OCI-LY3 (cell line): ENCODE results near the gene MTHFD1L.

Experiments used
- H2AFZ ChIP-seq: fragments of 200-600, 300-600 bp; shearing (Covaris generic); 2 replicates; pipeline ENCODE4 v1.6.0; 2014; ENCODE audit warnings: antibody characterized with exemption, low read depth, low read length
- H3K27ac ChIP-seq: fragments of 200-600, 300-600 bp; sonication (generic); 2 replicates; pipeline ENCODE4 v1.5.1; 2014; ENCODE audit warnings: mild to moderate bottlenecking, low read length, moderate library complexity, mixed read lengths
- H3K27me3 ChIP-seq: fragments of 200-600, 300-600 bp; sonication (generic); 2 replicates; pipeline ENCODE4 v1.6.1; 2014; ENCODE audit warnings: low read depth, low read length, mixed read lengths
- H3K36me3 ChIP-seq: fragments of 200-600, 300-600 bp; sonication (generic); replicated peaks from 2 replicates; pipeline ENCODE3; 2014; ENCODE audit warnings: low read depth, low read length, mixed read lengths
- H3K4me1 ChIP-seq: fragments of 300-600, 200-600 bp; sonication (generic); 2 replicates; pipeline ENCODE4 v1.6.1; 2014; ENCODE audit warnings: low read length, mixed read lengths
- H3K4me2 ChIP-seq: fragments of 200-600, 300-600 bp; sonication (generic); 2 replicates; pipeline ENCODE4 v1.6.1; 2014; ENCODE audit warnings: low read length, mixed read lengths
- H3K4me3 ChIP-seq: fragments of 300-600, 200-600 bp; sonication (generic); 2 replicates; pipeline ENCODE4 v1.5.1; 2014; ENCODE audit warnings: antibody characterized with exemption, mild to moderate bottlenecking, low read length, moderate library complexity
- H3K79me2 ChIP-seq: fragments of 300-600, 200-600 bp; shearing (Covaris generic); 2 replicates; pipeline ENCODE4 v1.6.1; 2014; ENCODE audit warnings: mild to moderate bottlenecking, low read length, mixed read lengths
- H3K9ac ChIP-seq: fragments of 300-600, 200-600 bp; shearing (Covaris generic); 2 replicates; pipeline ENCODE4 v1.6.0; 2014; ENCODE audit warnings: mild to moderate bottlenecking, low read length, moderate library complexity
- H3K9me3 ChIP-seq: fragments of 200-600, 300-600 bp; shearing (Covaris generic); 2 replicates; pipeline ENCODE4 v1.6.1; 2014; ENCODE audit warnings: low read length, mixed read lengths; ENCODE audit not compliant: insufficient read depth
- H4K20me1 ChIP-seq: fragments of 200-600, 300-600 bp; sonication (generic); 2 replicates; pipeline ENCODE4 v1.6.1; 2016; ENCODE audit warnings: low read length, mixed read lengths; ENCODE audit not compliant: insufficient read depth
- CTCF ChIP-seq: fragments of 200-600, 300-600 bp; sonication (generic); IDR thresholded peaks from 2 replicates; pipeline ENCODE4 v1.5.1; 2014; ENCODE audit warnings: antibody characterized with exemption, low read length, low read depth
- EZH2phosphoT487 ChIP-seq: fragments of 200-600 bp; shearing (Covaris generic); IDR thresholded peaks from 2 replicates; pipeline ENCODE4 v1.6.1; 2018; ENCODE audit warnings: antibody characterized with exemption, mixed run types, low read depth

The MTHFD1L gene

GRCh38 chr6:150919938-150920337 lies 54.4 kb downstream of the MTHFD1L start:
- Histone ChIP-seq H3K27me3 (no peaks in the 10 kb centered on the region), H3K36me3 (peaks cover 3% of the 10 kb centered on the region), H3K4me1 (no peaks in the 10 kb centered on the region), H2AFZ (no peak overlapping the region), H3K4me2 (no peak overlapping the region), H4K20me1 (no peaks in the 10 kb centered on the region), H3K79me2 (no peaks in the 10 kb centered on the region), H3K9ac (no peak overlapping the region), H3K27ac (no peak overlapping the region), H3K9me3 (no peaks in the 10 kb centered on the region), H3K4me3 (no peak overlapping the region)
- TF ChIP-seq CTCF (no peak), EZH2phosphoT487 (no peak)

- Histone ChIP-seq H3K9me3 (no peaks in the 10 kb centered on the region), H4K20me1 (no peaks in the 10 kb centered on the region), H3K4me2 (no peak overlapping the region), H3K79me2 (no peaks in the 10 kb centered on the region), H2AFZ (no peak overlapping the region), H3K27me3 (no peaks in the 10 kb centered on the region), H3K4me1 (0 out of 2 replicates have a peak, but pooled peaks cover 5% of the 10 kb centered on the region), H3K27ac (no peak overlapping the region), H3K4me3 (no peak overlapping the region), H3K36me3 (peaks cover 10% of the 10 kb centered on the region), H3K9ac (no peak overlapping the region)
- TF ChIP-seq EZH2phosphoT487 (no peak), CTCF (no peak)
These were observed 56.6 kb downstream of the MTHFD1L start for GRCh38 chr6:150922137-150922536.

GRCh38 chr6:150924808-150925589 lies 59.5 kb downstream of the MTHFD1L start:
- TF ChIP-seq CTCF (no peak), EZH2phosphoT487 (no peak)
- 0 out of 2 replicates have a peak, but pooled peaks cover 6% of the 10 kb centered on the region for H3K4me1 ChIP-seq
- H3K4me3 ChIP-seq, result no peak overlapping the region
- no peaks in the 10 kb centered on the region for H3K79me2 ChIP-seq
- no peaks in the 10 kb centered on the region for H4K20me1 ChIP-seq
- no peak overlapping the region for H3K27ac ChIP-seq
- H3K36me3 ChIP-seq, result peaks cover 13% of the 10 kb centered on the region
- H3K9me3 ChIP-seq, result no peaks in the 10 kb centered on the region
- no peaks in the 10 kb centered on the region for H3K27me3 ChIP-seq
- H3K9ac ChIP-seq, result no peak overlapping the region
- H2AFZ ChIP-seq, result no peak overlapping the region
- no peak overlapping the region for H3K4me2 ChIP-seq

GRCh38 chr6:150925590-150925928 lies 60.1 kb downstream of the MTHFD1L start:
- H4K20me1 ChIP-seq, result no peaks in the 10 kb centered on the region
- H3K79me2 ChIP-seq, result no peaks in the 10 kb centered on the region
- H3K27me3 ChIP-seq, result no peaks in the 10 kb centered on the region
- 0 out of 2 replicates have a peak, but pooled peaks cover 6% of the 10 kb centered on the region for H3K4me1 ChIP-seq
- peaks cover 13% of the 10 kb centered on the region for H3K36me3 ChIP-seq
- H2AFZ ChIP-seq, result no peak overlapping the region
- TF ChIP-seq EZH2phosphoT487 (no peak), CTCF (no peak)
- no peak overlapping the region for H3K9ac ChIP-seq
- no peak overlapping the region for H3K4me2 ChIP-seq
- no peak overlapping the region for H3K4me3 ChIP-seq
- H3K9me3 ChIP-seq, result no peaks in the 10 kb centered on the region
- H3K27ac ChIP-seq, result no peak overlapping the region
